ENCODE data around the gene PREPL. TPM values are rescaled to one million over a fixed set of nuclear protein-coding genes. Genes with fewer than 3 reads are reported as not detected.

The PREPL gene
- total RNA-seq, 2 donors from 2014 or later, result 28.9 to 42.3 TPM

- Histone ChIP-seq H3K9me3 (ENCODE audit: control insufficient read depth, low read length) (no peaks in the 10 kb centered on the region), H3K4me3 (ENCODE audit: low read length) (no peak overlapping the region), H3K4me1 (ENCODE audit: control insufficient read depth, insufficient read depth, low read length) (no peaks in the 10 kb centered on the region), H3K27me3 (ENCODE audit: control insufficient read depth, insufficient read depth, low read length, poor library complexity, severe bottlenecking) (no peaks in the 10 kb centered on the region), H3K36me3 (ENCODE audit: control insufficient read depth, insufficient read depth, low read length) (no peaks in the 10 kb centered on the region), H3K9ac (ENCODE audit: extremely low read depth, low read length, poor library complexity, severe bottlenecking) (no peak overlapping the region), H3K27ac (ENCODE audit: low read depth, low read length) (no peak overlapping the region)
- Mint-ChIP-seq H3K27me3 (ENCODE audit: insufficient read depth) (no peaks in the 10 kb centered on the region), H3K9me3 (peaks cover 1% of the 10 kb centered on the region), H3K36me3 (ENCODE audit: low read depth) (no peaks in the 10 kb centered on the region), H3K27ac (no peak overlapping the region), H3K4me3 (no peak overlapping the region), H3K4me1 (peaks cover 11% of the 10 kb centered on the region)
- 90 to 97% methylated on average over 2 to 5 of the region's 5 CpGs for WGBS, 2 experiments (ENCODE audit: insufficient coverage in 1 of 2, insufficient read length in 1 of 2)
- TF ChIP-seq, protein P1, sequence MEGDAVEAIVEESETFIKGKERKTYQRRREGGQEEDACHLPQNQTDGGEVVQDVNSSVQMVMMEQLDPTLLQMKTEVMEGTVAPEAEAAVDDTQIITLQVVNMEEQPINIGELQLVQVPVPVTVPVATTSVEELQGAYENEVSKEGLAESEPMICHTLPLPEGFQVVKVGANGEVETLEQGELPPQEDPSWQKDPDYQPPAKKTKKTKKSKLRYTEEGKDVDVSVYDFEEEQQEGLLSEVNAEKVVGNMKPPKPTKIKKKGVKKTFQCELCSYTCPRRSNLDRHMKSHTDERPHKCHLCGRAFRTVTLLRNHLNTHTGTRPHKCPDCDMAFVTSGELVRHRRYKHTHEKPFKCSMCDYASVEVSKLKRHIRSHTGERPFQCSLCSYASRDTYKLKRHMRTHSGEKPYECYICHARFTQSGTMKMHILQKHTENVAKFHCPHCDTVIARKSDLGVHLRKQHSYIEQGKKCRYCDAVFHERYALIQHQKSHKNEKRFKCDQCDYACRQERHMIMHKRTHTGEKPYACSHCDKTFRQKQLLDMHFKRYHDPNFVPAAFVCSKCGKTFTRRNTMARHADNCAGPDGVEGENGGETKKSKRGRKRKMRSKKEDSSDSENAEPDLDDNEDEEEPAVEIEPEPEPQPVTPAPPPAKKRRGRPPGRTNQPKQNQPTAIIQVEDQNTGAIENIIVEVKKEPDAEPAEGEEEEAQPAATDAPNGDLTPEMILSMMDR (conservative IDR thresholded peaks at IDR 0.05), result no peak
- DNase-seq, result no peak
Observed at GRCh38 chr2:44301111-44301510, 60.2 kb downstream of the PREPL start.

- Mint-ChIP-seq H3K9me3 (peaks cover 1% of the 10 kb centered on the region), H3K4me1 (peaks cover 16% of the 10 kb centered on the region), H3K36me3 (ENCODE audit: low read depth) (no peaks in the 10 kb centered on the region), H3K4me3 (no peak overlapping the region), H3K27me3 (ENCODE audit: insufficient read depth) (no peaks in the 10 kb centered on the region), H3K27ac (no peak overlapping the region)
- H3K4me3 ChIP-seq (ENCODE audit: low read length), result no peak overlapping the region
- no peaks in the 10 kb centered on the region for H3K27me3 ChIP-seq (ENCODE audit: control insufficient read depth, insufficient read depth, low read length, poor library complexity, severe bottlenecking)
- H3K9me3 ChIP-seq (ENCODE audit: control insufficient read depth, low read length), result no peaks in the 10 kb centered on the region
- TF ChIP-seq, protein P1 (conservative IDR thresholded peaks at IDR 0.05), result no peak
- H3K36me3 ChIP-seq (ENCODE audit: control insufficient read depth, insufficient read depth, low read length), result no peaks in the 10 kb centered on the region
- 88 to 91% methylated on average over 4 of the region's 4 CpGs for WGBS, 2 experiments (ENCODE audit: insufficient coverage in 1 of 2, insufficient read length in 1 of 2)
- DNase-seq, result no peak
- H3K4me1 ChIP-seq (ENCODE audit: control insufficient read depth, insufficient read depth, low read length), result peaks cover 3% of the 10 kb centered on the region
- H3K27ac ChIP-seq (ENCODE audit: low read depth, low read length), result no peak overlapping the region
- no peak overlapping the region for H3K9ac ChIP-seq (ENCODE audit: extremely low read depth, low read length, poor library complexity, severe bottlenecking)
Observed at GRCh38 chr2:44299635-44300034, 61.7 kb downstream of the PREPL start.

GRCh38 chr2:44297431-44297830, 63.9 kb downstream of the PREPL start:
- Mint-ChIP-seq H3K9me3 (no peaks in the 10 kb centered on the region), H3K36me3 (ENCODE audit: low read depth) (no peaks in the 10 kb centered on the region), H3K27me3 (ENCODE audit: insufficient read depth) (no peaks in the 10 kb centered on the region), H3K4me1 (peaks cover 20% of the 10 kb centered on the region), H3K4me3 (no peak overlapping the region), H3K27ac (no peak overlapping the region)
- H3K27me3 ChIP-seq (ENCODE audit: control insufficient read depth, insufficient read depth, low read length, poor library complexity, severe bottlenecking), result no peaks in the 10 kb centered on the region
- H3K4me1 ChIP-seq (ENCODE audit: control insufficient read depth, insufficient read depth, low read length), result peaks cover 3% of the 10 kb centered on the region
- H3K36me3 ChIP-seq (ENCODE audit: control insufficient read depth, insufficient read depth, low read length), result no peaks in the 10 kb centered on the region
- no peaks in the 10 kb centered on the region for H3K9me3 ChIP-seq (ENCODE audit: control insufficient read depth, low read length)
- no peak for DNase-seq
- no peak overlapping the region for H3K27ac ChIP-seq (ENCODE audit: low read depth, low read length)
- H3K4me3 ChIP-seq (ENCODE audit: low read length), result no peak overlapping the region
- 69 to 91% methylated on average over 2 of the region's 2 CpGs for WGBS, 2 experiments (ENCODE audit: insufficient coverage in 1 of 2, insufficient read length in 1 of 2)
- TF ChIP-seq, protein P1 (conservative IDR thresholded peaks at IDR 0.05), result no peak
- no peak overlapping the region for H3K9ac ChIP-seq (ENCODE audit: extremely low read depth, low read length, poor library complexity, severe bottlenecking)

Measured in endodermal cell (in vitro differentiated cells).